Trophoblast cell (in vitro differentiated cells and primary cell): ENCODE data around the gene ESCO1.
"Not testable (repeated sequence)": the region's sequence is repeated elsewhere in the genome, so short reads cannot be mapped to it uniquely, and the experiment has no call there.

Experiments used
- DNase-seq, 2 donors: peaks; one replicate each; pipeline ENCODE4 v3.0.0-alpha.2; 2016
- H2AFZ ChIP-seq: 2 replicates; pipeline ENCODE4 v1.6.1; 2013; ENCODE audit warnings: low read length, moderate library complexity, mild to moderate bottlenecking; ENCODE audit not compliant: insufficient read depth, poor library complexity
- H2AK5ac ChIP-seq: 2 replicates; pipeline ENCODE4 v1.6.1; 2013; ENCODE audit warnings: mild to moderate bottlenecking, low read length
- H2BK120ac ChIP-seq: 2 replicates; pipeline ENCODE4 v1.6.1; 2013; ENCODE audit warnings: low read length, mild to moderate bottlenecking, moderate library complexity; ENCODE audit not compliant: insufficient read depth, poor library complexity
- H2BK12ac ChIP-seq: 2 replicates; pipeline ENCODE4 v1.6.1; 2013; ENCODE audit warnings: mild to moderate bottlenecking, low read length, moderate library complexity
- H2BK5ac ChIP-seq: 2 replicates; pipeline ENCODE4 v1.6.1; 2013; ENCODE audit warnings: low read length, low read depth, moderate library complexity, mild to moderate bottlenecking; ENCODE audit not compliant: poor library complexity
- H3K14ac ChIP-seq: 2 replicates; pipeline ENCODE4 v1.6.1; 2013; ENCODE audit warnings: mild to moderate bottlenecking, low read length
- H3K18ac ChIP-seq: 2 replicates; pipeline ENCODE4 v1.6.1; 2013; ENCODE audit warnings: mild to moderate bottlenecking, low read length
- H3K23ac ChIP-seq: 2 replicates; pipeline ENCODE4 v1.6.1; 2013; ENCODE audit warnings: low read length
- H3K27ac ChIP-seq: 2 replicates; pipeline ENCODE4 v1.5.1; 2013; ENCODE audit warnings: low read depth, mild to moderate bottlenecking, inconsistent platforms, low read length, moderate library complexity
- H3K27me3 ChIP-seq: 2 replicates; pipeline ENCODE4 v1.6.1; 2013; ENCODE audit warnings: inconsistent platforms, mild to moderate bottlenecking, low read length, moderate library complexity; ENCODE audit not compliant: insufficient read depth
- H3K36me3 ChIP-seq, 2 experiments: 1 replicate in 1 of 2; 2 replicates in 1 of 2; pipeline ENCODE4 v1.6.1; 2013; ENCODE audit warnings: low read length in 2 of 2, mild to moderate bottlenecking in 2 of 2, moderate library complexity in 1 of 2; ENCODE audit not compliant: insufficient read depth in 2 of 2, control insufficient read depth in 1 of 2
- H3K4ac ChIP-seq: 2 replicates; pipeline ENCODE4 v1.6.1; 2013; ENCODE audit warnings: low read depth, mild to moderate bottlenecking, low read length, moderate library complexity
- H3K4me1 ChIP-seq, 2 experiments: 1 replicate in 1 of 2; 2 replicates in 1 of 2; pipeline ENCODE4 v1.6.1; 2013; ENCODE audit warnings: low read length in 2 of 2, mild to moderate bottlenecking in 2 of 2, moderate library complexity in 1 of 2; ENCODE audit not compliant: insufficient read depth in 2 of 2, control insufficient read depth in 1 of 2
- H3K4me2 ChIP-seq: 2 replicates; pipeline ENCODE4 v1.6.1; 2013; ENCODE audit warnings: inconsistent platforms, mild to moderate bottlenecking, low read length, moderate library complexity
- H3K4me3 ChIP-seq: 2 replicates; pipeline ENCODE4 v1.5.1; 2013; ENCODE audit warnings: mild to moderate bottlenecking, low read depth, low read length, inconsistent platforms
- H3K79me1 ChIP-seq: one replicate; pipeline ENCODE4 v1.6.1; 2013; ENCODE audit warnings: low read length
- H3K79me2 ChIP-seq: 2 replicates; pipeline ENCODE4 v1.6.1; 2013; ENCODE audit warnings: low read length, mild to moderate bottlenecking; ENCODE audit not compliant: control insufficient read depth, insufficient read depth, poor library complexity
- H3K9ac ChIP-seq: 2 replicates; pipeline ENCODE4 v1.6.1; 2013; ENCODE audit warnings: mild to moderate bottlenecking, low read length
- H3K9me3 ChIP-seq: 2 replicates; pipeline ENCODE4 v1.6.1; 2013; ENCODE audit warnings: low read depth, mild to moderate bottlenecking, control low read depth, inconsistent platforms, low read length; ENCODE audit not compliant: insufficient read depth
- H4K12ac ChIP-seq: 2 replicates; pipeline ENCODE4 v1.6.1; 2013; ENCODE audit warnings: low read depth, mild to moderate bottlenecking, low read length, moderate library complexity
- H4K8ac ChIP-seq: 2 replicates; pipeline ENCODE4 v1.6.1; 2013; ENCODE audit warnings: low read depth, mild to moderate bottlenecking, low read length, moderate library complexity
- H4K91ac ChIP-seq: one replicate; pipeline ENCODE4 v1.6.1; 2013; ENCODE audit warnings: low read depth, mild to moderate bottlenecking, low read length, moderate library complexity
- WGBS: extraction: QIAGEN DNeasy Blood & Tissue Kit; methylation state at CpG from one replicate; pipeline ENCODE4 v1.1.7; 2013; ENCODE audit warnings: missing lambda C conversion rate; ENCODE audit not compliant: insufficient read length, insufficient coverage; ENCODE audit errors: extremely low coverage; 5-methylcytosine and 5-hydroxymethylcytosine counted together

ESCO1 gene

DNA sequence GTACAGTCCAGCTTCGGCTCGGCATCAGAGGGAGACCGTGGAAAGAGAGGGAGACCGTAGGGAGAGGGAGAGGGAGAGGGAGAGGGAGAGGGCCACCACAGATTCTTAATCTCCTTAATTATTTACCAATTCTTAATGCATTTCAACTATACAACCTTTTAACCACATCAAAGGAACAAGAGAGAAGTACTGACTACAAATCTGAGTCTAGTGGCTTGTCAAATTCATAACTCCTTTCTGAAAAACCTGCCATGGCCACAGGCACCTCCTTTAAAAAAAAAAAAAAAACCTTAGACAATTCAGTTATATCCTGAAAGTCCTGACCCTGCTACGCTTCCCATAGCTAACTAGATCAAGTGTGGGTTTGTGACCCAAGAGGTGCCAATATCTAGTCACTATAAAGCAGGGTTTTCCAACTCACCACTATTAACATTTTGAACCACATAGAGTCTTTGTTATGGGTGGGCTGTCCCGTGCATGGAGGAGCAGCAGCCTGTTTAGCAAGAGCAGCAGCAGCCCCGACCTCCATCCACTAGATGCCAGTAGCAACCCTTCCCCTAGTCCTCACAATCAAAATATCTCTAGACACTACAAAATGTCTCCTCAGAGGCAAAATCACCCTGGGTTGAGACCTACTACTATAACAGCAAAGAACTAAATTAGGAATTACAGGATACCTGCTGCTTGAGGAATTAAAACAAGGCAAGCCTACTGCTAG is 6.8 kb downstream of the ESCO1 start:
- Histone ChIP-seq H3K79me2 (peaks cover 1% of the 10 kb centered on the region), H3K4me3 (no peak overlapping the region), H2BK120ac (no peak overlapping the region), H3K18ac (no peak overlapping the region), H3K79me1 (no peaks in the 10 kb centered on the region), H2AK5ac (no peak overlapping the region), H4K91ac (no peak overlapping the region), H4K12ac (no peak overlapping the region), H3K4ac (peak overlapping the region; percentile 90), H3K36me3 (peaks cover 1 to 4% of the 10 kb centered on the region in 2 experiments), H3K9me3 (no peaks in the 10 kb centered on the region), H3K9ac (no peak overlapping the region), H2AFZ (no peak overlapping the region), H2BK5ac (no peak overlapping the region), H3K4me2 (no peak overlapping the region), H3K4me1 (no peaks in the 10 kb centered on the region), H2BK12ac (no peak overlapping the region), H3K14ac (no peak overlapping the region), H3K27me3 (no peaks in the 10 kb centered on the region), H3K27ac (no peak overlapping the region), H4K8ac (no peak overlapping the region), H3K23ac (no peak overlapping the region)
- WGBS, result no CpG with 5 or more reads among the region's 7 CpGs
- DNase-seq, result no peak

DNA sequence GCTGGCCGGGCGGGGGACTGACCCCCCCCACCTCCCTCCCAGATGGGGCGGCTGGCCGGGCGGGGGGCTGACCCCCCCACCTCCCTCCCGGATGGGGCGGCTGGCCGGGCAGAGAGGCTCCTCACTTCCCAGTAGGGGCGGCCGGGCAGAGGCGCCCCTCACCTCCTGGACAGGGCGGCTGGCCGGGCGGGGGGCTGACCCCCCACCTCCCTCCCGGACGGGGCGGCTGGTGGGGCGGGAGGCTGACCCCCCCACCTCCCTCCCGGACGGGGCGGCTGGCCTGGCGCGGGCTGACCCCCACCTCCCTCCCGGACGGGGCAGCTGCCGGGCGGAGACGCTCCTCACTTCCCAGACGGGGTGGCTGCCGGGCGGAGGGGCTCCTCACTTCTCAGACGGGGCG is 8.1 kb downstream of the ESCO1 start:
- H2BK5ac ChIP-seq, H2AK5ac ChIP-seq, H3K9me3 ChIP-seq, H3K79me1 ChIP-seq, H3K18ac ChIP-seq, H3K4ac ChIP-seq, H3K36me3 ChIP-seq, H3K23ac ChIP-seq, H2BK120ac ChIP-seq, H4K12ac ChIP-seq, H3K4me1 ChIP-seq, H3K27me3 ChIP-seq, H2AFZ ChIP-seq, H3K79me2 ChIP-seq, H3K9ac ChIP-seq, H3K4me2 ChIP-seq, H4K91ac ChIP-seq, H4K8ac ChIP-seq, DNase-seq, H3K14ac ChIP-seq, H3K27ac ChIP-seq, H2BK12ac ChIP-seq, H3K4me3 ChIP-seq: not testable (repeated sequence)
- no CpG with 5 or more reads among the region's 33 CpGs for WGBS

- Histone ChIP-seq H3K9me3 (no peaks in the 10 kb centered on the region), H3K4me1 (no peaks in the 10 kb centered on the region), H2BK120ac (no peak overlapping the region), H2AFZ (no peak overlapping the region), H3K27ac (no peak overlapping the region), H3K36me3 (peaks cover 0 to 8% of the 10 kb centered on the region in 2 experiments), H3K79me1 (no peaks in the 10 kb centered on the region), H2AK5ac (no peak overlapping the region), H3K18ac (no peak overlapping the region), H3K27me3 (no peaks in the 10 kb centered on the region), H3K4ac (peak overlapping the region; percentile 33), H4K8ac (no peak overlapping the region), H4K12ac (no peak overlapping the region), H3K4me2 (no peak overlapping the region), H3K14ac (no peak overlapping the region), H2BK5ac (no peak overlapping the region), H3K79me2 (no peaks in the 10 kb centered on the region), H3K23ac (no peak overlapping the region), H2BK12ac (no peak overlapping the region), H4K91ac (no peak overlapping the region), H3K9ac (no peak overlapping the region), H3K4me3 (no peak overlapping the region)
- peak in 1 of 2 donors; percentile 2 for DNase-seq
- no CpG with 5 or more reads among the region's 5 CpGs for WGBS
Measured at GRCh38 chr18:21584391-21584790, 16.1 kb downstream of the ESCO1 start.

- Histone ChIP-seq H3K4me1 (no peaks in the 10 kb centered on the region), H4K12ac (no peak overlapping the region), H2BK12ac (no peak overlapping the region), H2AFZ (no peak overlapping the region), H3K14ac (no peak overlapping the region), H3K4me2 (no peak overlapping the region), H3K79me1 (no peaks in the 10 kb centered on the region), H3K79me2 (no peaks in the 10 kb centered on the region), H3K9ac (no peak overlapping the region), H3K9me3 (no peaks in the 10 kb centered on the region), H3K27ac (no peak overlapping the region), H3K4ac (no peak overlapping the region), H2AK5ac (no peak overlapping the region), H3K18ac (no peak overlapping the region), H3K27me3 (no peaks in the 10 kb centered on the region), H2BK5ac (no peak overlapping the region), H4K8ac (no peak overlapping the region), H2BK120ac (no peak overlapping the region), H4K91ac (no peak overlapping the region), H3K23ac (no peak overlapping the region), H3K4me3 (no peak overlapping the region), H3K36me3 (peaks cover 5 to 9% of the 10 kb centered on the region in 2 experiments)
- DNase-seq, result no peak
- WGBS, result no CpG with 5 or more reads among the region's 4 CpGs
Measured at GRCh38 chr18:21575656-21576055, 24.8 kb downstream of the ESCO1 start.
